Neuron (in vitro differentiated cells): ENCODE data around the gene CARD16.
"Not testable (repeated sequence)": the region's sequence is repeated elsewhere in the genome, so short reads cannot be mapped to it uniquely, and the experiment has no call there.

Experiments used
- H2AFZ ChIP-seq: one replicate; pipeline ENCODE4 v1.6.1; 2013; ENCODE audit warnings: low read depth, mild to moderate bottlenecking, inconsistent platforms, low read length, moderate library complexity
- H3K27me3 ChIP-seq: one replicate; pipeline ENCODE4 v1.6.1; 2013; ENCODE audit warnings: low read length; ENCODE audit not compliant: insufficient read depth
- H3K36me3 ChIP-seq: one replicate; pipeline ENCODE4 v1.6.1; 2013; ENCODE audit warnings: low read length; ENCODE audit not compliant: insufficient read depth
- H3K4me1 ChIP-seq: one replicate; pipeline ENCODE4 v1.6.1; 2013; ENCODE audit warnings: low read length; ENCODE audit not compliant: insufficient read depth
- H3K4me3 ChIP-seq: 2 replicates; pipeline ENCODE4 v1.5.1; 2013; ENCODE audit warnings: mild to moderate bottlenecking, low read length, moderate library complexity
- H3K9me3 ChIP-seq: one replicate; pipeline ENCODE4 v1.6.1; 2013; ENCODE audit warnings: low read length

CARD16 gene

DNA sequence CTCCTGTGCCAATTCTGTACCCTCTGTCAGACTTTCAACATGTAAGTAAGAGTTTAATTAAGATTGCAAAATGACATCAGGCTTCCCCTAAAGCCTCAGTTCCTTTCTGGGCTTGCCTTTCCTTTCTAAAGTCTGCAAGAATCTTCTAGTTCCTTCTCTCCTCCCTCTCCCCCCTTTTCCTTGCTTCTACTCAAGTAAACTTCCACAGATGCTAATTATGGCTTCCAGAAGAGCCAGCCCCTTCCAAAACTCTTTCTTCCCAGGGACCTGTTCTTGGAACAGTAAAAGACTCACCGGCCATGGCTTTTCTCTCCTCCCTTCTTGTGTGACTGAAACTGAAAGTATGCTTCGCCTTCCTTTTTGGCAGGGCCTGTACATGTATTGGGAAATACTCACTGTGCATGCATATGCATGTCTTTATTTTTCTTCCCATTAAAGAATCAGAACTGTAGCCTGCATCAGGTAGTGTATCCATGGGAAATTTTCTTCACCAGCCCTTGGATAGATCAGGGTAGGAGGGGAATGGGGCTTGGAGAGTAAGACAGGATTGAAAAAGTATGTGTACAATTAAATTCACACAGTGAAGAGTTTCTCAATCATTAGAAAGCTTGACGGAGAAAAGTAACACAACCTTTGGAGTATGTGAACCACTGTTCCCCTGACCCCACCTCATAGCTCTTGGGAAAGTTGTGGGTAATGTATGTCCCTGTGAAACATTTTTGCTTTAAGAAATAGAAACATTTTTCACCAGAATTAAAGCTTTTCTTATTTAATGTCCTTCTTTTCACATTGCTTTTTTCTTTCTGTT lies 10.1 kb downstream of the CARD16 start, which contains the start of gene CASP1:
Gene CASP1, minus strand, starts transcription at position 332 of the 808 bp plus-strand sequence. Its CDS starts 31 bp downstream, at position 301.
- H2AFZ ChIP-seq: no peak within 1 kb of the TSS
- no peaks in the 10 kb centered on the region for H3K36me3 ChIP-seq
- no peaks in the 10 kb centered on the region for H3K27me3 ChIP-seq
- no peaks in the 10 kb centered on the region for H3K9me3 ChIP-seq
- H3K4me3 ChIP-seq: no peak within 1 kb of the TSS
- H3K4me1 ChIP-seq: no peaks in the 10 kb centered on the region

DNA sequence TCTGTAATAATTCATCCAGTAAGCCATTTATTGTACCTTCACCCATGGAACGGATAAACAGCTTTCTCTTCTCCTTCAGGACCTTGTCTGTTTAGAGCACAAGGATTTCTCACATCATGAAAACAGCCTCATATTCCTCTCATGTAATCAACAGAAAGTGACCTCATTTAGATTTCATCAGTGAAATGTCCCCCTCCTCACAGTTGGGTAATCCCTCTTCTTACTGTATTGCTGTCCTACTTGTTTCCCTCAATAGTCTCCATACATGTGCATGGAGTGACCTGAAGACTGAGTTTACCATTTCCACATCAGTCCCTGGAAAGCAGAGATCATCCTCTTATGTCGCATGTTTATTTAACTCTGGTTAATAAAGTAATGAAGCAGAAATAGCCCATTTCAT lies 10.7 kb downstream of the CARD16 start:
- not testable (repeated sequence) for H3K36me3 ChIP-seq, H3K27me3 ChIP-seq, H2AFZ ChIP-seq, H3K9me3 ChIP-seq, H3K4me1 ChIP-seq, H3K4me3 ChIP-seq

DNA sequence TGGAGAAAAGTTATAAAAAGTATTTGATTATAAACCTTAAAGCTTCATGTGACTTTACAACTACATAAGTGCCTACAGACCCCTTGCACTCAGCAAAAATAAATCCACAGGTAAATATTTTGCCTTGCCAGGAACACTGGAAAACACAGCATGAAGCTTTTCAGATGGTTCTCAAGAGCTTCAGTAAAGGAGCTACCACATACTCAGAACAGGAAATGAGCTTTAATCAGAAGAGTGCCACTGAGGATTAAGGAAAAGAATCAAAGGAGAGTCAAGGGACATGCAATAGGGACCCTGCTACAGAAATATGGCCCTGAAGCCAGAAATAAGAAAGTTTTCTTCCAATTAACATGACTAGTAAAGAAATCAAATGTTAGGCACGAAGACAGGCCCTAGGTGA lies 11.4 kb downstream of the CARD16 start:
- Histone ChIP-seq H3K4me3 (no peak overlapping the region), H3K36me3 (no peaks in the 10 kb centered on the region), H3K9me3 (no peaks in the 10 kb centered on the region), H2AFZ (no peak overlapping the region), H3K27me3 (no peaks in the 10 kb centered on the region), H3K4me1 (no peaks in the 10 kb centered on the region)

DNA sequence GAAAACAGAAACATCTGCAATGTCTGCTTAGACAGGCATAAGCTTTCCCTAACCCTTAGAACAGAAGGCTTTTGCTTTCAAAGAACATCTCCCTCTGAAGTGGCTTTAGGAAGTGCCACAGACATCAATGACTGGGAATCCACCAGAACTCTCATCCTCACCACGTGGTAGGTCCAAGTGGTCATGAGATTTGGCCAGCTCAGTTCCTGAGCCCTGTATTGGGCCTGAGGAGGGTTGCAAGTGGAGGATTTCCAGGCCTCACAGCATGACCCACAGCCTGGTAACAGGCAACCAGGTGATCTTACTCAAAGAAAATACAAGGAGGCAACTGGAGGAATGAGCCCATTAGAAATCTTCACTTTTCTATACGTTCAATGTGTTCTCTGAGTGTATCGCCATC lies 11.8 kb downstream of the CARD16 start:
- Histone ChIP-seq H3K4me3 (no peak overlapping the region), H3K4me1 (no peaks in the 10 kb centered on the region), H3K9me3 (no peaks in the 10 kb centered on the region), H3K36me3 (no peaks in the 10 kb centered on the region), H3K27me3 (no peaks in the 10 kb centered on the region), H2AFZ (no peak overlapping the region)

DNA sequence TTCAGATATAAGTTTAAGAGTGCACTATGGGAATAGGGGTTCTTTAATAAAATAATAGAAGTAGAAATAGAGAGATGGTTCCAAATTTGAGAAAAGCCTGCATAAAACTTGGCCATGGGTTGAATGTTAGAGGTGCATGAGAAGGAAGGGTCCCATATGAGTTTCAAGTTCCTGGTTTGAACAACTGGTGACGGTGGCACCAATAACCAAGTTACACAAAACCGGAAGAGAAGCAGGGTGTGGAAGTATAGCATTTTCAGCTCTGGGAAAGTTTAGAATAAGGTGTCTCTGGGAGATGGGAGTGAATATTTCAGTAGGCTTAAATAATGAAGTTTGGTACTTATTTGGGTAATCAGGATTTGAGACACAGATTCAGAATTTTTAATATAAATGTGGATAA lies 12.6 kb downstream of the CARD16 start:
- H3K4me1 ChIP-seq: no peaks in the 10 kb centered on the region
- no peak overlapping the region for H3K4me3 ChIP-seq
- no peaks in the 10 kb centered on the region for H3K9me3 ChIP-seq
- H2AFZ ChIP-seq: no peak overlapping the region
- H3K27me3 ChIP-seq: no peaks in the 10 kb centered on the region
- H3K36me3 ChIP-seq: no peaks in the 10 kb centered on the region

DNA sequence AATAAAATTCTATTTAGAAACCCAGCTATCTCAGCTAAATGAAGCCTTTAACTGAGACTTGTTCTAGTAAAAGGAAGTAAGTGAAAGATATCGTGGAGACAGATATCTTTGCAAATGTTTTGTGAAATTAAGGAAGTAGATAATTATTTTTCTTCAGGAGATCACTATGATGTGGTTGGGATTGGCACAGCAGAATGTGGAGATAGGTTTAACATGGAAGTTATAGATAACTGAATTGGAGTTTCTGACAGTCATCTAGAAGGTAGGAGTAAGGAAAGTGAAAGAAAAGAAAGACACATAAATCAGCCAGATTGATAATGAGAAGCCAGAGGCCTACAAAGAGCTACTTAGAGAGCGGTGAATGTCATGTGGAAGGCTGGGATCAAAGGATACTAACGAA lies 17.5 kb downstream of the CARD16 start:
- Histone ChIP-seq H3K4me3 (no peak overlapping the region), H3K9me3 (no peaks in the 10 kb centered on the region), H3K36me3 (no peaks in the 10 kb centered on the region), H2AFZ (no peak overlapping the region), H3K4me1 (no peaks in the 10 kb centered on the region), H3K27me3 (no peaks in the 10 kb centered on the region)

DNA sequence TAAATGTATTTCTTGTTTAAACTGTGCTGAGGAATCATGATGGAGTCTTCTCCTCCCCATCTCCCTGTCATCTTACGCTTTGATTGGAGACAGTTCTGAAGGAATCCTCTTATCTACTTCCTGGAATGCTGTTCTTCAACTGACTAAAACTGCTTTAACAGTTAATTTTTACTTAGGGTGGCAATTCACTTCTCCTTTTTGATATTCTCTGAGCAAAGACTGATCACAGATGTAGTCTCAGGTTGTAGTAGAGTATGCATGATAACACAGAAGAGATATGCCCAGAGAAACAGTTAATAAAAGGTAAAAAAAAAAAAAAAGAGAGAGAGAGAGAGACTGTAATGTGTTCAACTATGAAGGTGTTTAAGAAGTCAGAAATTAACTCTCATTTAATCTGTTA lies 20.7 kb downstream of the CARD16 start:
- no peak overlapping the region for H2AFZ ChIP-seq

DNA sequence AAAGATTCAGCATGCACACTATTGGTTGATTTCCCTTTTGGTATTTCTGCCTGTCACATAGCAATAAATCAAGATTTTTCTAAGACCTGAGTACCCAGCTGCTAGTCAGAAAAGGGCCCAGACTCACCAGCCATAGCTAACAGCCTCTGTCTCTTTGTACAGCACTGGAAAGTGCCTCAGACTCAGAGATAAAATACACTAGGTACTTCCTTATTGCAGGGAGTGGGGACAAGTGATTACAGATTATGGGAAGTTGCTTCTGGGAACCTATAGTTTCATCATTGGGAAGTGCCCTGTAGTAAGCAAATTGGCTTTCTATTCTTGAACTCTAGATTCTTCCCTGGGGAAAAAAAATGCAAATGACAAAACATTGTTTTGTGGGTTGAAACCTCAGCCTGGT lies 22.1 kb downstream of the CARD16 start, which contains the start of gene CASP5:
Gene CASP5, minus strand, starts transcription at position 166 of the 400 bp plus-strand sequence. Its CDS starts 32 bp downstream, at position 134.
- no peak within 1 kb of the TSS for H3K4me3 ChIP-seq
- no peaks in the 10 kb centered on the region for H3K36me3 ChIP-seq
- no peaks in the 10 kb centered on the region for H3K9me3 ChIP-seq
- no peak within 1 kb of the TSS for H2AFZ ChIP-seq
- no peaks in the 10 kb centered on the region for H3K27me3 ChIP-seq
- no peaks in the 10 kb centered on the region for H3K4me1 ChIP-seq

More for the DNA sequence above, 20.7 kb downstream of the CARD16 start:
- Histone ChIP-seq H3K4me1 (no peaks in the 10 kb centered on the region), H3K36me3 (no peaks in the 10 kb centered on the region), H3K4me3 (no peak overlapping the region), H3K9me3 (no peaks in the 10 kb centered on the region), H3K27me3 (no peaks in the 10 kb centered on the region)

DNA sequence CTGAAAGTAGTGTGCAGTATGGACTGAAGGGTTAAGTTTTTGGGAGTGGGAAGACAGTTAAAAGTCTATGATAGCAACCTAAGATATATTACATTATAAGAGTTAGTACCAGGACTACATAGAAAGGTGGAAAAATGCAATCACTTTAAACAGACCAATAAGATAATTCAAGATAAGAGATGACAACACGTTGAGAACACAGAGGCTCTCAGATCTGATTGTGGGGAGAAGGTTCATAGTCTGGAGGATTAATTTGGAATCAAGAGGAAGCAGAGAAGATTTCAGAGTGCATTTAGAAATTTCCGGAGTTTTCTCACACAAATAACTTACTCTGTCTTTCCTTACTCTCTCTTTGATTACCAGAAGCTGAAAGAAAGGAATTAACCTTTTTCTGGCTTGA lies 22.6 kb downstream of the CARD16 start:
- H3K9me3 ChIP-seq: no peaks in the 10 kb centered on the region
- H3K4me1 ChIP-seq: no peaks in the 10 kb centered on the region
- H3K27me3 ChIP-seq: no peaks in the 10 kb centered on the region
- no peak overlapping the region for H2AFZ ChIP-seq
- H3K36me3 ChIP-seq: no peaks in the 10 kb centered on the region
- H3K4me3 ChIP-seq: no peak overlapping the region

DNA sequence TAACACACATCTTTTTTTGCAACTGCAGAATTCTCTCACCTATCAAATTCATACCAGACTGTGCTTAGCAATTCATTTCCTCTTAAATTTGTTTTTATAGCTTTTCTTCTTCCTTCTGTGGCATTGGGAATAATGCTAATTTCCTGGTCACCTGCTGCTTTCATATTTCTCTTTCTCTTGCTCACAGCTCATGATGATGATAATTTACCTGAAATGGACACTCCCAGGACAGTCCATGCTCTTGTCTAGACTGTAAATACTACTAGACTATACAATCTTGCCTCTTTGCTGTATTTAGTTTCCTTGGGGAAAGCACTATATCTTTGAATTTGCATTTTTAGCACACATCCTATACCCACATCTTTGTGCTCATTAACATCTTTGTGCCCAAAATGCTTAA lies 37.7 kb downstream of the CARD16 start:
- H2AFZ ChIP-seq: no peak overlapping the region
- no peak overlapping the region for H3K4me3 ChIP-seq
- no peaks in the 10 kb centered on the region for H3K9me3 ChIP-seq
- no peaks in the 10 kb centered on the region for H3K36me3 ChIP-seq
- H3K4me1 ChIP-seq: no peaks in the 10 kb centered on the region
- no peaks in the 10 kb centered on the region for H3K27me3 ChIP-seq

DNA sequence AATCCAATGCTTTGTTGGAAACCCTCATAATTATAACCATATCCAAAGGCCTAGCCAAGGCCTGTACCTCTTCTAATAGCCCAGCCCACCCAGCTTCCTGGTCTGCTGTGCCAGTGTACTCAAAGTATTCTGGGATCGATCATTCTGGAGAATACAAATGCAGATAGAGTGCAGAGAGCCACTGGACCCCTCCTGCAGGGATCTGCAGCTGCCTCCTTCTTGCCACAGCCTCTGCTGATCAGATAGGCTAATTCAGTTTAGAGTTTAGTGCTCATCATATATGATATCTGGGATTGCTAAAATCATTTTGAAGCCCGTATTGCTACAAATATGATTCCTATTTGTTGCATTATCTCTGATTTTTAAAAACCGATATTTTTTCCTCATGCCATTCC lies 39.7 kb downstream of the CARD16 start:
- H3K36me3 ChIP-seq: no peaks in the 10 kb centered on the region
- H3K4me1 ChIP-seq: no peaks in the 10 kb centered on the region
- no peaks in the 10 kb centered on the region for H3K27me3 ChIP-seq
- H2AFZ ChIP-seq: no peak overlapping the region
- H3K9me3 ChIP-seq: no peaks in the 10 kb centered on the region
- H3K4me3 ChIP-seq: no peak overlapping the region

DNA sequence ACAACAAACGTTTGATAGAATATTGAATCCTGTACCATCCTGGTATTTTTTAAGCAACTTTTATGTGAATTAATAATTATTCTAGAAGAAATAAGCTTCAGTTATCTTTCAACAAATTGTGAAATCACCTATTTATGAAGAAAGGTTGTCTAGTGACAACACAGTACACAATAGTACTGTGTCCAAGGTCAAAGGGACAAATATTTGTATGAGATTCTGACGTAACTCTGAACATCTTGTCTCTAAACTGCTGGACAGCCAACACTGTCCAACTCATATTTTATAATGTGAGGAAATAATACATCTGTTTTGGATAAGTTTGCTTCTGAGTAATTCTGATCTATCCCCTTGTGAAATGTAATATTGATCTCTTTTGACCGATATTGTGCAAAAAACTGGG lies 41.1 kb downstream of the CARD16 start:
- Histone ChIP-seq H3K4me3 (no peak overlapping the region), H3K9me3 (no peaks in the 10 kb centered on the region), H3K27me3 (no peaks in the 10 kb centered on the region), H3K4me1 (no peaks in the 10 kb centered on the region), H3K36me3 (no peaks in the 10 kb centered on the region), H2AFZ (no peak overlapping the region)

DNA sequence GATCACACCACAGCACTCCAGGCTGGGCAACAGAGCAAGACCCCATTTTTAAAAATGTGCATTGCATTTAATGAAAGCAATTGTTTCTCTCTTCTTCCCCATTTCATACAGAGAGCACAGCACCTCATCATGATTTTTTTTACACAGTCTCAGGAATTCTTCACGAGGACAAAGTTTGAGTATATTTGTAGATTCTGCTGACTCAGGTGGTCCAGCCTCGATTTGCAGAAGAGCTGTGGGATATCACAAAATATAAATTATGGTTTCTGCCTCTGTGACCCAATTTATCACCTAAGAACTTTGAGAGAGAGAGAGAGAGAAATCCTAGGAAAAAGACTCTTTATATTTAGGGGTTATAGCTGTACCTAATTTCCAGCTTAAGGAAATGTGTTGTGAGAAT lies 42.0 kb downstream of the CARD16 start:
- Histone ChIP-seq H3K27me3 (no peaks in the 10 kb centered on the region), H3K4me1 (no peaks in the 10 kb centered on the region), H3K36me3 (no peaks in the 10 kb centered on the region), H3K9me3 (no peaks in the 10 kb centered on the region), H3K4me3 (no peak overlapping the region), H2AFZ (no peak overlapping the region)

DNA sequence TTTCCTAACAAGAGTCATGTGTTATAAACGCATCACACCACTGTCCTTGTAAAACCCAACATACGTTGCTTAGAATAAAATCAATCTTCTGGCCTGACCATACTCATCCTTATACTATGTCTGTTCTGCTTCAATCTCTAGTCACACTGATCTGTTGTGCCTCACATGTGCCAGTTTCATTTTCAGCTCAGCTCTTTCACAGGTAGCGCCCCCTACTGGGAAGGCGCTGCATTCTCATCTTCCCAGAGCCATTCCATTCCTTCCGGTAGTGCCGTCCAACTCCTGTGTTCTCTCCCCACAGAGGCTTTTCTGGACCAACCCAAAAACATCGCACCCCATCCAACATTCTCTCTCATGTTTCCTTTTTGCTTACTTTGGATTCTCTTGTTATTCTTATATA lies 44.3 kb downstream of the CARD16 start:
- Histone ChIP-seq H3K9me3 (no peaks in the 10 kb centered on the region), H3K27me3 (no peaks in the 10 kb centered on the region), H2AFZ (no peak overlapping the region), H3K4me3 (no peak overlapping the region), H3K36me3 (no peaks in the 10 kb centered on the region), H3K4me1 (peaks cover 5% of the 10 kb centered on the region)
